OCI-LY1 (cell line): ENCODE measurements around the gene SLC17A4.

Experiments
- H2AFZ ChIP-seq: fragments of 200-600 bp; sonication (generic), shearing (Covaris generic); 2 replicates; pipeline ENCODE4 v1.6.0; 2014; ENCODE audit warnings: antibody characterized with exemption, mild to moderate bottlenecking, low read length
- H3F3A ChIP-seq: fragments of 200-600 bp; sonication (generic), shearing (Covaris generic); 2 replicates; pipeline ENCODE4 v1.6.0; 2014; ENCODE audit warnings: mild to moderate bottlenecking, antibody characterized with exemption, low read length, moderate library complexity; ENCODE audit not compliant: insufficient read depth
- H3K27ac ChIP-seq: fragments of 200-600 bp; sonication (generic); 2 replicates; pipeline ENCODE4 v1.5.1; 2014; ENCODE audit warnings: low read length, mixed run types, mild to moderate bottlenecking, low read depth; ENCODE audit not compliant: poor library complexity, severe bottlenecking
- H3K27me3 ChIP-seq: fragments of 200-600 bp; sonication (generic); 2 replicates; pipeline ENCODE4 v1.6.0; 2014; ENCODE audit warnings: antibody characterized with exemption, mild to moderate bottlenecking, low read length, moderate library complexity; ENCODE audit not compliant: insufficient read depth
- H3K36me3 ChIP-seq: fragments of 200-600 bp; sonication (generic); 2 replicates; pipeline ENCODE4 v1.6.1; 2014; ENCODE audit warnings: mild to moderate bottlenecking, antibody characterized with exemption, low read length, moderate library complexity, mixed read lengths; ENCODE audit not compliant: insufficient read depth
- H3K4me1 ChIP-seq: fragments of 200-600 bp; sonication (generic); 2 replicates; pipeline ENCODE4 v1.5.1; 2014; ENCODE audit warnings: mild to moderate bottlenecking, low read length, moderate library complexity; ENCODE audit not compliant: insufficient read depth, severe bottlenecking
- H3K4me2 ChIP-seq: fragments of 200-600 bp; sonication (generic), shearing (Covaris generic); 2 replicates; pipeline ENCODE4 v1.6.1; 2014; ENCODE audit warnings: low read length
- H3K4me3 ChIP-seq: fragments of 200-600 bp; sonication (generic); 2 replicates; pipeline ENCODE4 v1.5.1; 2014; ENCODE audit warnings: low read length, low read depth, mild to moderate bottlenecking, mixed read lengths; ENCODE audit not compliant: poor library complexity, severe bottlenecking
- H3K79me2 ChIP-seq: fragments of 200-600 bp; shearing (Covaris generic); 2 replicates; pipeline ENCODE4 v1.6.1; 2016; ENCODE audit warnings: mixed run types, low read length, mixed read lengths; ENCODE audit not compliant: insufficient read depth
- H3K9ac ChIP-seq: fragments of 200-600 bp; sonication (generic), shearing (Covaris generic); 2 replicates; pipeline ENCODE4 v1.6.1; 2014; ENCODE audit warnings: mild to moderate bottlenecking, low read length, mixed read lengths
- H3K9me2 ChIP-seq: fragments of 200-600 bp; sonication (generic), shearing (Covaris generic); 2 replicates; pipeline ENCODE4 v1.6.1; 2014; ENCODE audit warnings: low read depth, mild to moderate bottlenecking, low read length, mixed read lengths
- H3K9me3 ChIP-seq: fragments of 200-600 bp; shearing (Covaris generic); 2 replicates; pipeline ENCODE4 v1.6.1; 2014; ENCODE audit warnings: low read length, mixed read lengths
- H4K20me1 ChIP-seq: fragments of 200-600 bp; sonication (generic), shearing (Covaris generic); 2 replicates; pipeline ENCODE4 v1.6.0; 2016; ENCODE audit warnings: mild to moderate bottlenecking, low read length; ENCODE audit not compliant: insufficient read depth
- EZH2 ChIP-seq: fragments of 200-600 bp; sonication (generic), shearing (Covaris generic); IDR thresholded peaks from 2 replicates; pipeline ENCODE4 v1.8.0; 2017; ENCODE audit warnings: borderline replicate concordance, mixed run types, mild to moderate bottlenecking, antibody characterized with exemption, low read length, moderate library complexity, mixed read lengths
- TF ChIP-seq, protein P1 (sequence below): fragments of 200-600 bp; sonication (generic), shearing (Covaris generic); IDR thresholded peaks from 2 replicates; pipeline ENCODE4 v1.5.1; 2017; ENCODE audit warnings: mild to moderate bottlenecking, antibody characterized with exemption, low read length, moderate library complexity, mixed read lengths

Gene SLC17A4

DNA sequence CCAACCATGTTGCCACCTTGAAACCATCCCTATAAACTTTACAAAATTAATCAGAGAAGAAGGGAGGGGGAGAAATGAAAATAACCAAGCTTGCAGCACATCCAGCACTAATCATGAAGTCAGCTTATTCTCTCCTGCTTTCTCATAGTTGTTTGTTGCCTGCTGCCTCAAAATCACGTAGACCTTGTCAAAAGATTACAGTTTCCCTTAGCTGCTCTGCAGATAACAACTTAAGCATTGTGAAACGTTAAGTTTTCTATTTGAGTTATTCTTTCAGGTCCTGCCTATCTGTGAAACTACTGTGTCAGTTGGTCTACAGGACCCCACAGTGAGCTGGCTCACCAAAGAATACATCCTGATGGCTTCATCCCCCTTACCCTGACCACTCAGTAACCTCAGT lies 32.9 kb downstream of the SLC17A4 start:
- H3K27me3 ChIP-seq: no peaks in the 10 kb centered on the region

DNA sequence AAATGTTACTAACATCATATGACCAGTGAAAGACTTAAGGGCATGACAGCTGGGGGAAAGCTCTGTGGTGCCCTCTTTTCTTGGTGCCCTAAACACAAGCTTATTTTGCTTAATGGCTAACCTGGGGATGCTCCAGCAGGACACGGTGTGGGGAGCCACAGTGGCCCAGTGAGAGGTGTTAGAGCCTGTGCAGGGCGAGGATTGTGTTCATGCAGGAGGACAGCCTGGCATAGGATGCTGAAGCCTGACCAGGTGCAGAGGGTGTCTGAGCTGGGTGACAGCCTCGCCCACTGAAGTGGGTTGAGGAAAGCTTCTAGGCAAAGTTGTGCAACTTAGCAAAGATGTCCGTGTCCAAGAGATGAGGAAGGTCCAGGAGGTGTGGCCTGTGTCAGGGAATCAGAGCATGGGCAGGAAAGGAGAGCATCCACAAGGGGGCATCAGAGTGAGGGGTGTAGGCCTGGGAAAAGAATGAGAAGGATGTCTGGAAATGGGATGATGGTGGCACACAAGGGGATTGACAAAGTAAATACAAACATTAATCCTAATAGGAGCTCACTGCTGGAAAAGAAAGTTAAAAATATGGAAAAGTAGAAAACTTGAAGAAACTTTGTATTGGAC lies 33.9 kb downstream of the SLC17A4 start:
- no peak overlapping the region for H3K27ac ChIP-seq
- no peaks in the 10 kb centered on the region for H3K4me1 ChIP-seq
- H3K79me2 ChIP-seq: no peaks in the 10 kb centered on the region
- no peak overlapping the region for H3K4me2 ChIP-seq
- TF ChIP-seq, protein P1, sequence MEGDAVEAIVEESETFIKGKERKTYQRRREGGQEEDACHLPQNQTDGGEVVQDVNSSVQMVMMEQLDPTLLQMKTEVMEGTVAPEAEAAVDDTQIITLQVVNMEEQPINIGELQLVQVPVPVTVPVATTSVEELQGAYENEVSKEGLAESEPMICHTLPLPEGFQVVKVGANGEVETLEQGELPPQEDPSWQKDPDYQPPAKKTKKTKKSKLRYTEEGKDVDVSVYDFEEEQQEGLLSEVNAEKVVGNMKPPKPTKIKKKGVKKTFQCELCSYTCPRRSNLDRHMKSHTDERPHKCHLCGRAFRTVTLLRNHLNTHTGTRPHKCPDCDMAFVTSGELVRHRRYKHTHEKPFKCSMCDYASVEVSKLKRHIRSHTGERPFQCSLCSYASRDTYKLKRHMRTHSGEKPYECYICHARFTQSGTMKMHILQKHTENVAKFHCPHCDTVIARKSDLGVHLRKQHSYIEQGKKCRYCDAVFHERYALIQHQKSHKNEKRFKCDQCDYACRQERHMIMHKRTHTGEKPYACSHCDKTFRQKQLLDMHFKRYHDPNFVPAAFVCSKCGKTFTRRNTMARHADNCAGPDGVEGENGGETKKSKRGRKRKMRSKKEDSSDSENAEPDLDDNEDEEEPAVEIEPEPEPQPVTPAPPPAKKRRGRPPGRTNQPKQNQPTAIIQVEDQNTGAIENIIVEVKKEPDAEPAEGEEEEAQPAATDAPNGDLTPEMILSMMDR: peak; percentile 58
- TF ChIP-seq EZH2: no peak
- no peaks in the 10 kb centered on the region for H3K27me3 ChIP-seq
- H3F3A ChIP-seq: no peaks in the 10 kb centered on the region
- no peak overlapping the region for H2AFZ ChIP-seq
- H3K9me2 ChIP-seq: no peaks in the 10 kb centered on the region
- H3K36me3 ChIP-seq: no peaks in the 10 kb centered on the region
- no peak overlapping the region for H3K9ac ChIP-seq
- H4K20me1 ChIP-seq: no peaks in the 10 kb centered on the region
- H3K9me3 ChIP-seq: no peaks in the 10 kb centered on the region
- H3K4me3 ChIP-seq: no peak overlapping the region

More for the DNA sequence above, 32.9 kb downstream of the SLC17A4 start:
- Histone ChIP-seq H3K9me2 (no peaks in the 10 kb centered on the region), H3K27ac (no peak overlapping the region), H3K9ac (no peak overlapping the region), H3F3A (no peaks in the 10 kb centered on the region), H3K36me3 (no peaks in the 10 kb centered on the region), H3K9me3 (no peaks in the 10 kb centered on the region), H4K20me1 (no peaks in the 10 kb centered on the region), H3K79me2 (no peaks in the 10 kb centered on the region), H3K4me2 (no peak overlapping the region), H3K4me1 (no peaks in the 10 kb centered on the region), H2AFZ (no peak overlapping the region), H3K4me3 (no peak overlapping the region)
- TF ChIP-seq, protein P1: no peak
- TF ChIP-seq EZH2: no peak

DNA sequence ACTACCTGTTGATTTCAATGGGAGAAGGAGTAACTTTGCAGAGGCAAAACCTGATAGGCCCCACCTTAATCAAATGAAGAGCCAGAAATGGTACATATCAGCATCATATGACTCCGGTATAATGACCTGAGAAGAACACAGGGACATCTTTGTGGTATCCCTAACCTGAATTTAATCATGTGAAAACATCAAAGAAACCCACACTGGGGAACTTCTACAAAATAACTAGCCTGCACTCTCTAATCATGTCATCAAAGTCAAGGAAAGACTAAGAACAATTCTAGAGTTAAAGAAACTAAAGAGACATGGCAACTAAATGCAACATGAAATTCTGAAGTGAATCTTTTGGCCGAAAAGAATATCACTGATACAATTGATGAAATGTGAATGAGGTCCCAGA lies 34.9 kb downstream of the SLC17A4 start:
- no peak for TF ChIP-seq EZH2
- TF ChIP-seq, protein P1: no peak
- Histone ChIP-seq H3K4me1 (no peaks in the 10 kb centered on the region), H3K27me3 (no peaks in the 10 kb centered on the region), H3K36me3 (no peaks in the 10 kb centered on the region), H3K4me3 (no peak overlapping the region), H2AFZ (no peak overlapping the region), H3K9me2 (no peaks in the 10 kb centered on the region), H3K79me2 (no peaks in the 10 kb centered on the region), H3K9me3 (no peaks in the 10 kb centered on the region), H3K4me2 (no peak overlapping the region), H3F3A (no peaks in the 10 kb centered on the region), H3K9ac (no peak overlapping the region), H3K27ac (no peak overlapping the region), H4K20me1 (no peaks in the 10 kb centered on the region)
